Ishikawa (cell line): ENCODE measurements around the gene KDM4B.

Source experiments
- CREB1 ChIP-seq: IDR thresholded peaks from 2 replicates; pipeline ENCODE4 v1.6.1; 2012; ENCODE audit warnings: low read depth
- TAF1 ChIP-seq: IDR thresholded peaks from 2 replicates; pipeline ENCODE4 v1.6.1; 2012; ENCODE audit warnings: low read depth, mild to moderate bottlenecking

GRCh38 chr19:5122671-5123409 is 153.9 kb downstream of the KDM4B start:
- no peak for TF ChIP-seq CREB1
- no peak for TF ChIP-seq TAF1
